SK-N-DZ (cell line): ENCODE results near the gene HDGFL3. TPM values are rescaled to one million over a fixed set of nuclear protein-coding genes. Genes with fewer than 3 reads are reported as not detected.
"Not testable (repeated sequence)": the region's sequence is repeated elsewhere in the genome, so short reads cannot be mapped to it uniquely, and the experiment has no call there.

Source experiments
- DNase-seq: peaks from one replicate; pipeline ENCODE4 v3.0.0-alpha.2; 2015; ENCODE audit warnings: low spot score
- polyA plus RNA-seq, 2 experiments: library from polyadenylated mRNA; depleted of rRNA; stranded (reverse); fragments of >200 nt; gene quantifications; 2 replicates each; pipeline ENCODE4 v1.2.3, GENCODE V29; 2014

Gene HDGFL3
- polyA plus RNA-seq (2014; cell fraction: cytosol; rRNA removed) = 64.2 and 89.8 TPM in 2 replicates
- 34.3 and 57.3 TPM in 2 replicates for polyA plus RNA-seq (2014; cell fraction: nucleus; rRNA removed)

GRCh38 chr15:83207660-83208366 lies at the start of gene HDGFL3:
Gene HDGFL3, minus strand, starts transcription at chr15:83207823. Its CDS starts 409 bp downstream, at chr15:83207414.
- peak; percentile 77 for DNase-seq

GRCh38 chr15:83250781-83251180 lies 43.2 kb upstream of the HDGFL3 start:
- DNase-seq = no peak

DNA sequence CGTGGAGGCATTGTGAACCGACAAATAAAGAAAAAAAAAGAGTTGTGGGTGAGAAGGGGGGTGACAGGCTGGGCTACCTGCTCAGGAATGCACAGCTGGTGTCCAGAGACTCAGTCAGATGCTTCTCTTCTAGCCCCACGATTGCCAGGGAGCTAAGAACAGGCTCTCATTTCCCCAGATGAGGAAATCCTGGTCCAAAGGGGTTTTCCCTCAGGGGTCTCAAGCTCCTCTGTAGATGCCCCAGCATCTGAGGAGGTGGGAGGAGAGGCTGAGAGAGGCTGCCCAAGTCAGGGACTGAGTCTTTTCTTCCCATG lies 41.4 kb upstream of the HDGFL3 start:
- no peak for DNase-seq

- peak; percentile 68 for DNase-seq
These were observed 40.8 kb upstream of the HDGFL3 start for GRCh38 chr15:83248151-83249029.

DNA sequence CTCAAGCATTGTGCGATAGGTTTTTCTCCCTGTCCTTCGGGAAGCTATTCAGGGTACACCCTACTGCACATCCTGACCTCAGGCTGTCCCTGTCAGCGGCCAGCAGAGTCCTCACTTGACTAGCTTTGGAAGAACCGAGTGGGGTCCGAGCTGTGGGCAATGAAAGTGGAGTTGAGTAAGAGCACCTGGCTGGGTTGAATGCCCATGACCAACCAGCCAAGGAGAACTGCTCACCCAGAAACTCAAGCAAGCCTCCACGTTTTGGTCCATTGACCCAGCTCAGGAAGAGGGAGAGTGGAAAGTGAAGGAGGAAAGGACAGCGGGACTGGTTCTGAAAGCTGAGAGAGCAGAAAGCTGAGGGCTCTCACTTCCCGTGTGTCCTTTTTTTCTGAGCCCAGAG lies 36.0 kb upstream of the HDGFL3 start:
- no peak for DNase-seq

- no peak for DNase-seq
These were observed 22.6 kb upstream of the HDGFL3 start for GRCh38 chr15:83230242-83230641.

DNA sequence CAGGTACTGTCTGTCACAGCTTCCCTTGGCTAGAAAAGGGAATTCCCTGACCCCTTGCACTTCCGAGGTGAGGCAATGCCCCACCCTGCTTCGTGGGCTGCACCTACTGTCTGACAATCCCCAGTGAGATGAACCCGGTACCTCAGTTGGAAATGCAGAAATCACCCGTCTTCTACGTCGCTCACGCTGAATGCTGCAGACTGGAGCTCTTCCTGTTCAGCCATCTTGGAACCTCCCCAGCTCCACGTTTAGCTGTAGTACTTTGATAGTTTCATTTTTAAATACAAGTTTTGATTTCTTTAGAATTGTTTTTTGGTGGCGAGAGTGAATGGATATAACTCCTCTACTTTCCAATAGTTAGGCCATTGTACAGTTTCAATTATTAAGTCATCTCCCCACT lies 17.8 kb upstream of the HDGFL3 start:
- DNase-seq = no peak

GRCh38 chr15:83221781-83222180 lies 14.2 kb upstream of the HDGFL3 start:
- DNase-seq = not testable (repeated sequence)

GRCh38 chr15:83219026-83219425 lies 11.4 kb upstream of the HDGFL3 start:
- no peak for DNase-seq

DNA sequence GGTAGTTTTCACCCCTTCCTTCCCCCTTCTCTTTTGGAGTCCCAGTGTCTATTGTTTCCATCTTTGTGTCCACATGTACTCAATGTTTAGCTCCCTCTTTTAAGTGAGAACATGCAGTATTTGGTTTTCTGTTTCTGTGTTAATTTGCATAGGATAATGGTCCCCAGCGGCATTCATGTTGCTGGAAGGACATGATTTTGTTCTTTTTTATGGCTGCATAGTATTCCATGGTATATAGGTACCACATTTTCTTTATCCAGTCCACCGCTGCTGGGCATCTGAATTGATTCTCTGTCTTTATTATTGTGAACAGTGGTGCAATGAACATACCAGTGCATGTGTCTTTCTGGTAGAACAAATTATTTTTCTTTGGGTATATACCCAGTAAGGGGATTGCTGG lies 7.7 kb upstream of the HDGFL3 start:
- no peak for DNase-seq

DNA sequence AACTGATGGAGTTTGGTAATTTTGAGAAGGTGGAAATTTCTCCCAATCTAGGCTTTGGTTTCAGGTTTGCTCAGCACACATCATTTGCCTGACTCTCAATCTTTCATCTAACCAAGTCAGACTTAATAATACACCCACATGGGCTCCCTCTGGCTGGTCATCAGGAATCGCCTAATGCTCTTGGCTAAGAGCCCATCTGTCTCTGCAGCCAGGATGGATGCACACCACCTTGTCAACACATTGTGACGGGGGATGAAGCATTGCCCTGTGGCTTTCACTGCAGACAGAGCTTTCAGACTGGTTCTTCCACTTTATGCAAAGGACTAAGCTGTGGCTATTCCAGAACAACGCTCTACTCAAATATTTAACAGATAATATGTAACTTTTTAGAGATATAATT lies 3.0 kb upstream of the HDGFL3 start:
- DNase-seq = peak; percentile 43

- DNase-seq = peak; percentile 30
These were observed 1.7 kb upstream of the HDGFL3 start for GRCh38 chr15:83209333-83209732.

GRCh38 chr15:83208367-83208661 lies 691 bp upstream of the HDGFL3 start:
- no peak for DNase-seq

GRCh38 chr15:83207009-83207659 lies 489 bp downstream of the HDGFL3 start:
- DNase-seq = peak; percentile 45

DNA sequence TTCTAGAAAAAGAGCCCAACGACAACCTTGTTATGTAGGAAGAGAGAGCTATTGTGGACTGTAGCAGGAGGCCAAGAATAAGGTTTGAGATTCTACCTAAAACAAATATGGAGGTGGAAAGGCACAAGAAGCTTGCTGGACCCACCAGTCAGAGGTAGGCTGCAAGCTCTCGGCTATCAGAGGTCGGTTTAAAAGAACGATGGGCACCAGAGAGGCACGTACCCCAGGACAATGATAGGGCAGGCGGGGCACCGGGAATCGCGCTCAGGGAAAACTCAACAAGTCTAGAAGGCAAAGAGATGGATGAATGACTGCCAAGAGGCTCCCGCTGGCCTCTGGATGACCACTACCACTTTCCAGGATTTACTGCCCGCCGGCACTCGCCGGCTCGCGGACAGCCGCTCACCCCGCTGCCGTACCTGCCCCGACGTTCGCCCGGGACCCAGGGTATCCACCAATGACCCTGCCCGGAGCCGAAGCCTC lies 1.1 kb downstream of the HDGFL3 start:
- no peak for DNase-seq

DNA sequence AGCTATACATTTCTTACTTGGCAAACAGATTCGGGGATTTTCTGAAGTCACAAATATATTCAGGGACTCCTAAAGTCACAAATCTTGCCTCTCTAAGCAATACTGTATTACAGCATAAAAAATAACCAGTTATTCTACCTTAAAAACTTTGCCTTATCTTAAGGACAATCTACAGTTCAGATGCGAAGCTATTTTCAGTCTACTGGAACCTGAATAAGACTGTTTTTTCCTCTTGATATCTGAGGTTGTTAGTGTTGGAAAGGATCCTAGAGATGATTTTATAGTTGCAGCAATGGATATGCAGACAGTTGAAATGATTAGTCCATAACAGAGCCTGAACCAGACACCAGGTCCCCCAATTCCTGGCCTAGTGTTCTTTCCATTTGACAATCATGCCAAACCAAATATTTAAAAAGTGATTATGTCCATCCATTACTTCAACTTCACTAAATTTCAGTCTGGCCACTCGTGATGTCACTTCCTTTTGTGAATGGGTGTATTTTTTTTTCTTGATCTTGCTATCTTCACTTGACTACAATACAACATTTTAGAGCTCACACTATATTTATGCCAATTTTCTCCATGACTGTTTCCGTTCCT lies 1.8 kb downstream of the HDGFL3 start:
- no peak for DNase-seq

GRCh38 chr15:83204697-83205096 lies 2.9 kb downstream of the HDGFL3 start:
- DNase-seq = no peak

DNA sequence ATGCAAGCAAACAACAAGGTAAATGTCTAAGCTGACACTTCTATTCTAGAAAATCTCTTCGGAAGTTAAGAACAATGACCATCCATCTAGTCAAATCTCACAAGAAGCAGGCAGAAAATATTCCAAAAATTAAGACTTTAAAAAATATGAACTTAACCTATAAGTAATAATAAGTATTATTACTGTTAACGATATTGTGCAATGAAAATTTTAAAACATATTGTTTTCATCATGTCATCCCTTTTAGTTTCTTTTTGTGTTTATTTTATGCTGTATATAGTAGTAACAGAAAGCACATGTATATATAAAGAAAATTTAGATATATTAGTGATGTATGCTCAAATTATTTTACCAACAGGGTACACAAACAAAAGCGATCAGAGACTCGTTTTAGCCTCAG lies 4.1 kb downstream of the HDGFL3 start:
- DNase-seq = no peak

DNA sequence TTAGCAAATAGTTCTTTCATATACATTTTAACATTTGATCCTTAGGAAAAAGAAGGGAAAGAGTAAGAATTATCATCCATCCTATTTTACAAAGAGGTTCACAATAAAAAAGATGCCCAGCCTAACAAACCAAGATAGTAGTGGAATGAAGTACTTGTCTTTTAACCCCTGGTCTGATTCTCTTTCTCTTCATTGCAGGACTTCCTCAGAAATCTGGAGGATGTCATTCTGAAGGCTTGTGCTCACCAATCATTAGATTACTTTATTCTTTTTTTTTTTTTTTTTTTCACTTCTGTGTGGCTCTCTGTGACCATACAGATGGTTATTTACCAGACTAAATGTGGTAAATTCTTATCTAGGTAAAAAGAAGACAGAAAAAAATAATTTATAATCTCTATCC lies 7.0 kb downstream of the HDGFL3 start:
- DNase-seq = no peak

GRCh38 chr15:83200162-83200561 lies 7.5 kb downstream of the HDGFL3 start:
- DNase-seq = no peak

DNA sequence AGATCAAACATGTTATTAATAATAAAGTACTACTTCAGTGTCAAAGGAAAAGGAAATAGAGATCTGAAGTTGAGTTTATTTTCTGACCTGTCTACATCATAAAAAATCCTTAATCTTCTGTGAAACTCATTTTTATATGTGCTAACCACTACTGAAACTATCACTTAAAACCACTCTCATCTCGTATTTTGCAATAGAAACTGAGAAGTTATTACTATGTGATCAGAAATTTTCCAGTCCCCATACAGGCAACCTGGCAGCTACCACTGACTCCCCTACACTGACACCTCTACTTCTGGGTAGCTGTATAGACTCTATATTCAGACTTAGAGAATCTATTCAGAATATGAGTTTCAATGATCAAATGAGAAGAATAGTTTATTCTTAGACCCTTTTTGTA lies 8.3 kb downstream of the HDGFL3 start:
- no peak for DNase-seq

DNA sequence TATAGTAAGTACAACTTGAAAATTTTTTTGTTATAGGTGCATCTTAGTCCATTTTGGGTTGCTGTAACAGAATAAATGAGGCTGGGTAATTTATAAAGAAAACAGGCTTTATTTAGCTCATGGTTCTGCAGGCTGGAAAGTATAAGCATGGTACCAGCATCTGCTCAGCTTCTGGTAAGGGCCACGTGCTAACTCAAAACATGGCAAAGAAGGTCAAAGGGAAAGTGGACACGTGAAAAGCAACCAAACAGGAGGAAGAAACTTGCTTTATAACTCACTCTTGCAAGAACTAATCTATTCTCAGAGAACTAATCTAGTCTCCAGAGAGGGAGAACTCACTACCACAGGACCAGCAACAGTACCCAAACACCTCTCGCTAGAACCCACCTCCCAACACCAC lies 9.1 kb downstream of the HDGFL3 start:
- no peak for DNase-seq
